ENCODE results near the gene PTGR3.

PTGR3 gene

DNA sequence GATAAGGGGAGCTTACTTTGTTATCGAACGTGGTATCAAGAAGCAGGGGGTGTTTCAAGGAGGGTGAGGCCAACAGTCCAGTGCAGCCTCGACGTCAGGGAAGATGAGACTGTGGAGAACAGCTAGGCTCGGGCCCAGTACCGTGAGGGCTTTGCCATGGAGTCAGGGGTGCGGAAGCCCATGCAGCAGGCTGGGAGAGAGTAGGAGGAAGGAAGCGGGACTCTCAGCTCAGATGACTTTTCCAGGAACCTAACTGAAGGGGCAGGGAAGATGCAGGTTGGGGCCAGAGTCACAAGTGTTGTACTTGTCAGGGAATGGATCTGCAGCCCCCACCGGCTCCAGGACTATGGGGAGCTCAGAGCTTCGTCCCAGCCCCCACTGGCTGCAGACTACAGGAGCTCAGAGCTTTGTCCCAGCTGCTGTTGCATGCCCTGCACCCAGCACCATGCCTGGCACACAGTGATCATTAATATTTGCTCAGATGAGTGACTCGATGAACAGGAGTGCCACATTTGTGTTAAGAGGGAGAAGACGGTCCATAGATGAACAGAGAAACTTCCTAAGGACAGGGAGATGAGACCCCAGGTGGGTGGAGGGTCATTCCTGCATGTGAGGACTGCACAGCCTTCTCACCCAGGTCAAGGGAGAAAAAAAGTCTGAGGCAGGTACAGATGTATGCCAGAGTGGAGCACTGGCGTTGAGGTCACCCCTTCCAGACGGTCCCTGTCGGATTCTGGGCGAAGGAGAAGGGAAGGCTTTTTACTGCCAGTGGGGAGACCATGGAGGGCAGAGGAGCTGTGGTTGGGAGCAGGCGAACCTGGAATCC, 36.4 kb downstream of the PTGR3 start:
- DNase-seq (ENCODE audit: extremely low read depth, low read depth): no peak
- TF ChIP-seq, protein P1, sequence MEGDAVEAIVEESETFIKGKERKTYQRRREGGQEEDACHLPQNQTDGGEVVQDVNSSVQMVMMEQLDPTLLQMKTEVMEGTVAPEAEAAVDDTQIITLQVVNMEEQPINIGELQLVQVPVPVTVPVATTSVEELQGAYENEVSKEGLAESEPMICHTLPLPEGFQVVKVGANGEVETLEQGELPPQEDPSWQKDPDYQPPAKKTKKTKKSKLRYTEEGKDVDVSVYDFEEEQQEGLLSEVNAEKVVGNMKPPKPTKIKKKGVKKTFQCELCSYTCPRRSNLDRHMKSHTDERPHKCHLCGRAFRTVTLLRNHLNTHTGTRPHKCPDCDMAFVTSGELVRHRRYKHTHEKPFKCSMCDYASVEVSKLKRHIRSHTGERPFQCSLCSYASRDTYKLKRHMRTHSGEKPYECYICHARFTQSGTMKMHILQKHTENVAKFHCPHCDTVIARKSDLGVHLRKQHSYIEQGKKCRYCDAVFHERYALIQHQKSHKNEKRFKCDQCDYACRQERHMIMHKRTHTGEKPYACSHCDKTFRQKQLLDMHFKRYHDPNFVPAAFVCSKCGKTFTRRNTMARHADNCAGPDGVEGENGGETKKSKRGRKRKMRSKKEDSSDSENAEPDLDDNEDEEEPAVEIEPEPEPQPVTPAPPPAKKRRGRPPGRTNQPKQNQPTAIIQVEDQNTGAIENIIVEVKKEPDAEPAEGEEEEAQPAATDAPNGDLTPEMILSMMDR (IDR thresholded peaks at IDR 0.05; ENCODE audit: low read depth, low read length): no peak

DNA sequence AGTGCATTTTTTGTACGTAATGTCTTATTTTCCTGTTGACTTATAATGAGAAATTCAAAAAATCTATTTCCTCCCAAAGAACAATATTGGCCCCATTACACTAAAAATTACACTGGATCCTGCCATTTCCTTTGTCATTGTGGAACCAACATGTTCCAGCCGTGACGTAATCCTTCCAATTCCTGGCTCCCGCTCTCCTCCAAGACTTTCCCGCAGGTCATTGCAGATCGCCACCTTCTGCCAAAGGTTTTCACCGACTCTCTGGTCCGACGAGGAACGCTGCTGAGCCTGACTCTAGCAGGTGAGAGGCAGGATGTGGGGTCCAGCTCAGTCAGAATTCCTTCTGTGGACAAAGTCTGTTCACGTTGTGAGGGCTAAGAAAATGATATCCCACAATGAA, 38.0 kb downstream of the PTGR3 start:
- TF ChIP-seq, protein P1 (IDR thresholded peaks at IDR 0.05; ENCODE audit: low read depth, low read length): no peak
- no peak for DNase-seq (ENCODE audit: extremely low read depth, low read depth)

DNA sequence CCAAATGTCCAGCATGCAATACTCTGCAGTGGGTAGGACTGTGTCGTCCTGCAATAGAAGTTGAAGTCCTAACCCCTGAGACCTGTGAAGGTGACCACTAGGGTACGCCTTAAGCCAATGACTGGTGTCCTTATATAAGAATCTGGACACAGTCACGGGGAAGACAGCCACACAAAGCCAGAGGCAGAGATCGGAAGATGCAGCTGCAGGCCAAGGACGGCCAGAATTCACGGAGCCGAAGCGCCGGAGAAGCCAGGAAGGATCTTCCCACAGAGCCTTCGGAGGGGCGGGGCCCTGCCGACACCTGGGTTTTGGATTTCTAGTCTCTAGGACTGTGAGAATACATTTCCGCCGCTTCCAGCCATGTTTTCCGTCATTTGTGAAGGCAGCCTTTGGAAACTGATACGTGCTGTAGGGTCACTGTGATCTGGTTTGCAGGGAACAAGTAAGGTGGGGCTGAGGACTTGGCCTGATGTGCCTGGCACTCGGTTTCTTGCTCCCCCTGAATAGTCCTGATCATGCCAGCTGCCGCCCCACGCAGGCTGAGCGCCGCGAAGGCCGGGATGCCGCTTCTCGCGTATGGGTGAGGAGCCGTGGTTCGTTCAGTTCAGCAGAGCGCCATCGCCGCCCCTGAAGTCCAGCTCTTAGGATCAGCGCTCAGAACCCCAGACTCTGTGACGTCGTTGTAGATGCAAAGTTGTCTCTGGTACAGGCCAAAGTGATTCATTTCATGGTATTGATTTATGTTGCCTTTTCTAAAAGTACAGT, 38.7 kb downstream of the PTGR3 start:
- no peak for DNase-seq (ENCODE audit: extremely low read depth, low read depth)
- TF ChIP-seq, protein P1 (IDR thresholded peaks at IDR 0.05; ENCODE audit: low read depth, low read length): no peak

DNA sequence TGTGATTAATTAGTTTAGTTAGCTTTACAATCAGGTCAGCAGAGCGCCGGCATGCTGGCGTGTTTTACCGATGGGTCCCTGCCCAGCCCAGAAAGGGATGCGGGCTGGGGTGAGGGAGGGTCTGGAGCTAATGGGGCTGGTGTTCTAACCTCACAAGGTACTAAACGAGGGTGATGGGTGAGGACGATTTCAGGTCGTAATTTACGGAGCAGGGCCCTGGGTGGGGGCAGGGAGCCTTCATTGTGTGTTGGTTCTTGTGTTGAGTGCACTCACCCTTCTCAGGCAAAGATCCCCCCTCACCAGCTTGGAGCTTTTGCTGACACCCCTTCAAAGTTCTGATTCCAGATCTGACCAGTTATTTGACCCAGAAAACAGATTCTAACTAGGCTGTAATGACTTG, 39.5 kb downstream of the PTGR3 start:
- DNase-seq (ENCODE audit: extremely low read depth, low read depth): no peak
- TF ChIP-seq, protein P1 (IDR thresholded peaks at IDR 0.05; ENCODE audit: low read depth, low read length): no peak

DNA sequence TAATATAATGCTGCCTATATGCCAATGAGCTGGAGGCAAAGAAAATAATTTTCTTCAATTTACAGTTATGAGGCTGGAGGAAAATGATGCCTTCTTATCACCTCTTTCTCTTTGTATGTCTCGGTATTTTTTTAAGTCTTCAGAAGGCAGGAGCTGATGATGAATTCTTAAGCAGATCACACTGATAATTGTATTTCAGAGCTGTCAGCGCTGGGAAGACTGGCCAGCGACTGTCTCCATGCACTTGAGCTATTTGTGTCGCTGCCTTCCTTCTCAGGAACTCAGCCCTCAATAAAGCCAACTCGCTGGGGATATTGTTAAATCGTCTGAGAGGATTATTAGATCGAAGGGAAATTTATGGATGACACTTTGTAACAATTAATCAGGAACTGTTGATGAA, 40.3 kb downstream of the PTGR3 start:
- TF ChIP-seq, protein P1 (IDR thresholded peaks at IDR 0.05; ENCODE audit: low read depth, low read length): no peak
- DNase-seq (ENCODE audit: extremely low read depth, low read depth): no peak

DNA sequence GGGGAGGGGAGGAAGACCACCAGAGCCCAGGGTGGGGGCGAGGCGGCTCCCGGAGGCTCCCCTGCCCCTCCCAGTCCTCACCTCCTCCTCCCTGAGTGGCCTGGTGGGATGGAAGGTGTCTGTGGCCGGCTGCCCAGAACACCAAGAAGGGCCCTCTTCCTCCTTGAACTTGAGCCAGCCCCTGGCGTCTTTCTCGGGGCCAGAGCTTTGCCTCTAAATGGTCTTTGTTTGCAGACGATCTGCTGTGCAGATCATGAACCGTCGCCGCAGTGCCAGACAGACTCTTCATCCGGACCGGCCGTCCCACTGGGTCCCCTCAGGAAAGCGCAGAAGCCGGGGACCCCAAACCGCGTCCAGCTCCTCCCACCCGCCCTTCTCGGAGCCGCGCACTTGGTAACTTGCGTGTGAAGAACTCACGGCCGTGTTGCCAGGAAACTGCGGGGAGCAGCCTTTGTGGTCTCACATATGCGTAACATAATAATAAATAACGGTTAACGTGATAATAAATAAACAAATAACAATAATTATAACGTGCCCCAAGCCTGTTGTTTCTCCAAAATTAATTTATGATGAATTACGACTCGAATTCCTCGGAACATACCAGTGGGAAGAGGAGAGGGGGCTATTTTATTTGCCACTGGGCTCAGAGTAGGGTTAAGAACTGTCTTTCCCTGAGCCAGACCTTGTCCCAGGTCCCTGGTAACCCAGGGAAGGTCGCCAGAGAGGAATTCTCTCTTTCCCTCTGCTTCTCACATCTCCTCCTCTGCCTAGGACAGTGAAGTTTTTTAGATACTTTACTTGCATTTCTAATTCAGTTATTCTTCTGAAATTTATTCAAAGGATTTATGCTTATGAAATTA, 41.0 kb downstream of the PTGR3 start:
- TF ChIP-seq, protein P1 (IDR thresholded peaks at IDR 0.05; ENCODE audit: low read depth, low read length): no peak
- no peak for DNase-seq (ENCODE audit: extremely low read depth, low read depth)

All from AG09319 (cell line).